ENCODE data around the gene KCP.
A peak's percentile ranks its signal among the peaks of the same experiment; 100 is the strongest.

KCP gene

DNA sequence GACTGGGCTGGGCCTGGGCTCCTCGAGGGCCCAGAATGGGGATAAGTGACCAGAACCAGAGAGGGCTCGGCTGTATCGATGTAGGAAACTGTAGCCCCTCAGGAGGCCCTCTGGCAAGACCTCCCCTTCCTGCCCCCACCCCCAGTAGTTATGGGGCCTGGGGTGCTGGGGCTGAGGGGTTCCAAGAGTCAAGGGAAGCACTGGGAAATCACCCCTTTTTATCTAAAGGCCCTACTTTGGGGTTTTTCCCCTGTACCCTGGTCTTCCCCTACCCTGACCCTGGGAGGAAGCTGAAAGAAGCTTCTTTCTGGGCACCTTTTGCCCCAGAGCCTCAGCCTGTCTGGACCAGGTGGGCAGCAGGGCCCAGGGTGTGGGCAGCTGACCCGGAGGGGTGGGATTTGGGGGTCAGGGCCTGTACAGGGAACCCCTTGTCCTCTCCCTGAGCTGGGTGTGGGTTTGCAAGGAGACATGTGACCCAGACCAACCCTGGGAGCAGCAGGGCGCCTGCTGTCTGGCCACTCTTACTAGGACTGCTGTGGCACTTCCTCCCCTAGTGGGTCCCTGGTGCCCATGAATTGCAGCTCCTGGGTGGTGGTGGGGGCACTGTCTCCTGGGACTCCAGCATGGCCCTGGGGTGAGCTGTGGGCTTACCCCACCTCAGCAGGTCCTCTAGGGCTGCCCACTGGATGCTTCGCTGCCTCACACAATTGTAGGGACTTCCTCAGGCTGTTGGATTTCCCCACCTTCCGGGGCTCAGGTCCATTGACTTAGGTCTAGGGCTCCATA lies 28.8 kb upstream of the KCP start:
- no peak for DNase-seq (ENCODE audit: low spot score)

DNA sequence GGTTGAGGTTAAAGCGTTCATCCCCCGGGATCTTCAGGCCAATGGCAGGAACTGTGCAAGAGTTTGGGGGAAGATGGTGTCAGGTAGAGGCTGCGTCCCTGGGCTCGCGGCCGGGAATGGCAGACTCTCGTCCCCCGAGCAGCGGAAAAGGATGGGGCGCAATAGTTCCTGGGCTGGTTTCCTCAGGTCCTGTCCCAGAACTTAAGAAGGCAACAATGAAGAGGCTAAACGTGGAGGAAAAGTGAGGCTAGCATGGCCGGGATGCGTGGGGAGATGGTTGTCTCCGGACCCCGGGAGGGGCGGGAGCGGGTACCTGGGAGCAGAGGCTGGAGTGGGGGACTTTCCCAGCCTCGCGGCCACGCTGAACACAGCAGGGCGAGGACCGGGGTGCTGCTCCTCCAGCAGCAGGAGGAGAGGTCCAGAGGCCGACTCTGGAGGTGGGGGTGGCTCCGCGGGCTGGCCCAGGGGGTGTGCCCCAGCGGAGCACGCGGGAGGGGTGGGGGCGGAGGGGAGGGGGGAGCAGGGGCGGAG lies 28.1 kb upstream of the KCP start:
- DNase-seq (ENCODE audit: low spot score): peak; percentile 27

- peak; percentile 25 for DNase-seq (ENCODE audit: low spot score)
Measured at GRCh38 chr7:128937647-128938543, 27.4 kb upstream of the KCP start, which contains the start of gene IRF5. Gene IRF5, plus strand, starts transcription at chr7:128937927. Its CDS starts 4,155 bp downstream, at chr7:128942082.

GRCh38 chr7:128937271-128937646 lies 26.8 kb upstream of the KCP start:
- DNase-seq (ENCODE audit: low spot score): no peak

GRCh38 chr7:128936798-128937197 lies 26.3 kb upstream of the KCP start:
- DNase-seq (ENCODE audit: low spot score): no peak

- no peak for DNase-seq (ENCODE audit: low spot score)
Measured at GRCh38 chr7:128935342-128935730, 24.8 kb upstream of the KCP start.

DNA sequence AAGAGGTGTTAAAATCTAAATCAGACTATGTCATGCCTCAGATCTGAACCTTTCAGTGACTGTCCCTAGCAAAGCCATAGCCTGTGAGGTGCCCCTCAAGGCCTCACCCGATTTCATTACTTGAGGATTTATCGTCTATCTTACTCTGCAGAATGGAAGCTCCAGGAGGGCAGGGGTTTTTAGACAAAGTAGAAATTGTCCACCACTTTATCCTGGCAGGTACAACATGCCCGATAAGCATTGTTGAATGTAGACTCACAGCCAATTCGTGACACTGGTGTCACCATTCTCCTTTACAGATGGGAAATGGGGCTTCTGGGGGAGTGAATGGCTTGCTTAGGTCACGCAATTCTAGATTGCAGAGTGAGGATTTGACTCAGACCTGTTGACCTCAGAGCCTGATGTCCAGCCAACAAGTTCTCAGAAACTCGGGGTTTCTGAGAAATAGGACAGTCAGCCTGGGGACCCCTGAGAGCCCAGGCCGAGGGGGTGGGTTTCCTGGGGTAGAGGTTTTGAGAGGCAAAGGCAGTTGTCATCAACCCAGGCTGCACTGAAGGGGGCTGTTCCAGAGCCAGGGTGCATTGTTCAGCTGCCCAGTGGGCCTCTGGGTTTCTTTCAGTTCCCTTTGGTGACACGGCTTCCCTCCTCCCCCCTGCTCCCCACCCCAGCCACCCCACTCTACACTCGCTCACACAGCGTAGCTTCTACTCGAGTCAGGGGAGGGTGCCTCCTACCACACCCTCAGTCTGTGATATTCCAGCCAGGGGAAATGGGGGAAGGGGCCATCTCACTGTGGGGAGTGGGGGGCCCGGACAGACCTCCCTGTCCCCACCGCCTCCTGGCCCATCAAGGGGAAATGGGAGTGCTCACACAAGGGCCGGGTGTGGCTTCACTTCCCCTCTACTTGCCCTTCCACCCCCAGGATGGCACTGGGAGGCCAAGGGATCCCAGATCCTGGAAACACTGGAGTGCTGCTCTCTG lies 24.1 kb upstream of the KCP start:
- no peak for DNase-seq (ENCODE audit: low spot score)

- peak; percentile 74 for DNase-seq (ENCODE audit: low spot score)
Measured at GRCh38 chr7:128933180-128933891, 22.8 kb upstream of the KCP start.

DNA sequence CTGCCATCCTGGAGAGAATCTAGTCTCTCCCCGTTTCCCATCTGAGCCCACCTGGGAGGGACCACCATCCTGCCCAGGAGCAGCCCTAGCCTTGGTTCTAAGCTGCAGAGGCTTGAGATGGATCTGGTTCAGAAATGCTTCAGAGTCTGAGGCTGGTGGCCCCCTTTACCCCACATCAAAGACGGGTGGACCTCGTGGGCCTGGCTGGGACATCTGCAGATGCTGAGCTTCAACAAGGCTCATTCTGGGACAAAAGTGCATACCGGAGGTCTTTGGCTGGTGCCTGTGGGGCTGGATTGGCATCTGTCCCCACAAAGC lies 22.3 kb upstream of the KCP start:
- DNase-seq (ENCODE audit: low spot score): no peak

- no peak for DNase-seq (ENCODE audit: low spot score)
Measured at GRCh38 chr7:128931965-128932861, 21.7 kb upstream of the KCP start.

GRCh38 chr7:128931190-128931798 lies 20.8 kb upstream of the KCP start:
- DNase-seq (ENCODE audit: low spot score): no peak

GRCh38 chr7:128928882-128929788 lies 18.6 kb upstream of the KCP start:
- DNase-seq (ENCODE audit: low spot score): no peak

- no peak for DNase-seq (ENCODE audit: low spot score)
Measured at GRCh38 chr7:128928159-128928813, 17.8 kb upstream of the KCP start.

GRCh38 chr7:128924707-128925588 lies 14.4 kb upstream of the KCP start:
- DNase-seq (ENCODE audit: low spot score): no peak

DNA sequence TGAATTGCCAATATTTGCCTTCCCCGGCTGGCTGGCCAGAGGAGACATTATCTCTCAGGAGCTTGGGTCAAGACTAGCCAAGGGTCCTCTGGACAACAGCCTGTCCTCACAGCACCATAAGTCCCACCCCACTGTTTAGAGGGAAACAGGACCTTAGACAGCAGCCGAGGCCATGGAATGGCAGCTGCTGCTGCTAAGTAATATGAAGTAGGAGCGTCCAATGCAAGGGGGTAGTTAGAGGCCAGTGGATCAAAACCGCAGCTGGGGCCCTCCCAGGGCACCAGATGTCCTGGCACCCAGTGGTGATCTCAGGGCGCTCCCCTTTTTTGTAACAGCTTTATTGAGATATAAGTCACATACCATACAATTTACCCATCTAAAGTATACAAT lies 12.9 kb upstream of the KCP start:
- no peak for DNase-seq (ENCODE audit: low spot score)

DNA sequence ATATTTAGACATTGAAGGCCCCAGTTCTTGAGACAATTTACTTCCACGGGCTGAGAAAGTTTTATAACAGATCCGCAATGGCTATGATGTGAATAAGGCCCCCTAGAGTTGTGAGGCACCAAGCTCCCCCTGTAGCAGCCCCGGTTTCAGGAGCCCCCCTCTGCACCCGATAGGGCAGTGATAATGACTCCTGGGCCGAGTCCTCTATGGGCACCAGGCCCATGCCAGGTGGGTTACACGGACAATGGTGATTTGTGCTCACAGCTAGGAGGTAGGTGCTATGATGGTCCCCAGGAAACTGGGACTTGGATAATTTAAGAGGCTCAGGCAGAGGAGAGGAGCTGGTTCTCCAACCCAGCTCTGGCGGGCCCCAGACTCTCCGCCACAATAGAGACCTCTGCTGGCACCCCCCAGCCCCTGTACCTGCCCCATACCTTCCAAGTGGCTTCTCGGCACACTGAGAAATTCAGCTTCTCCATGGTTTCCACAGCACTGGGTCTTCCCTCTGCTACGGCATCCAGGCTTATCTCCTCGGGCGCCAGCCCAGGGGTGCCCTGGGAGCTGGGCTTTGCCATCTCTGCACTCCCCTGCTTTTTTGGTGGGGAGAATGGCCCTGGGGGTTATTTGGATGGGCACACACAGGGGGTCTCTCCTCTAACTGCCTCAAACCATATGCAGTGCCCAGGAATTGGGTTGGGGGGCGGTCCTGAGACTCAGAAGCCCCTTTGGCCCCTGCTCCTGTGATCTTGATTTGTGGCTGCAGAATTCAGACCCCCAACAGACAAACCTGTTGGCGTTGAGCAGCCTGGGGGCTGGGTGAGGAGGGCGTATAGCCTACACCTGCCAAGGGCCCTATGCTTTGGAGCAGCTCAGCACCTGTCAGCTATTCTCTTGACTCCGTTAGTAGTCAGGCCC lies 12.2 kb upstream of the KCP start:
- no peak for DNase-seq (ENCODE audit: low spot score)

Data from activated CD4-positive, alpha-beta T cell treated with anti-CD3 and anti-CD28 coated beads, Interleukin-2, Interleukin-4, amounts not matched to agents 100 ng/mL and 50 ng/mL, durations not matched to agents 16 hours and 8 hours (primary cell).